ENCODE data around the gene MED1.
"Not testable (repeated sequence)": the region's sequence is repeated elsewhere in the genome, so short reads cannot be mapped to it uniquely, and the experiment has no call there.

GRCh38 chr17:39487490-39487889 is 36.4 kb upstream of the MED1 start:
- not testable (repeated sequence) for TF ChIP-seq CTCF (IDR thresholded peaks at IDR 0.05); EP300 (IDR thresholded peaks at IDR 0.05; ENCODE audit: low read depth)

All from transverse colon (tissue), 3 donors.